ENCODE data around the gene RNF123.
"Not testable (repeated sequence)": the region's sequence is repeated elsewhere in the genome, so short reads cannot be mapped to it uniquely, and the experiment has no call there.

Gene RNF123

GRCh38 chr3:49747792-49748480 is 58.6 kb downstream of the RNF123 start:
- DNase-seq (ENCODE audit: low read depth, low spot score), result no peak

DNA sequence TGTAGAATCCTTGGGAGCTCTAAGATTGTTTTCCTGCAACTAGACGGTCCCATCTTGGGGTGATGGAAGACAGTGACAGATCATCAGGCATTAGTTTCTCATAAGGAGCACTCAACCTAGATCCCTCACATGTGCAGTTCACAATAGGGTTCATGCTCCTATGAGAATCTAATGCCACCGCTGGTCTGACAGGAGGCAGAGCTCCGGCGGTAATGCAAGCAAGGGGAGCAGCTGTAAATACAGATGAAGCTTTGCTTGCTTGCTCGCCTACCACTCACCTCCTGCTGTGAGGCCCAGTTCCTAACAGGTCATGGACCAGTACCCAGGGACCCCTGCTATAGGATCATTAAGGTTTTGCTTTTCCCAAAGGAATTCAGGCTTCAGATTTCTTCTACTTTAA is 59.5 kb downstream of the RNF123 start:
- not testable (repeated sequence) for DNase-seq (ENCODE audit: low read depth, low spot score)

DNA sequence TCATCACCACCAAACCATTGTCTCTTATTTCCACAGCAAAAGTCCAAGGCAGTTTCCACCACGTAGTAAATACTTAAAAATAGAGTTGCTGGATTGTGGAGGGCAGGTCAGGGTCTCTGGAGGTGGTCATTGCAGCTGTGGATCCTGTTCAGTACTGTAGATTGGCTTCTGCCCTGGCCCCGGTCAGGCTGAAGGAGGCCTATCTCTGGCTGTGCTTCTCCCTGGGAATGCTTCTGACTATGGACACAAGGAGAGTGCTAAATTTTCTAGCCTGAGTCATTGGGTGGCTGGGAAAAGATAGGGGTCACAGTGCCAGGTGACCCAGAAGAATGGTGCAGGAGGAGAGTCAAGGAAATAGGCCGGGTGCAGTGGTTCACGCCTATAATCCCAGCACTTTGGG is 60.7 kb downstream of the RNF123 start:
- no peak for DNase-seq (ENCODE audit: low read depth, low spot score)

DNA sequence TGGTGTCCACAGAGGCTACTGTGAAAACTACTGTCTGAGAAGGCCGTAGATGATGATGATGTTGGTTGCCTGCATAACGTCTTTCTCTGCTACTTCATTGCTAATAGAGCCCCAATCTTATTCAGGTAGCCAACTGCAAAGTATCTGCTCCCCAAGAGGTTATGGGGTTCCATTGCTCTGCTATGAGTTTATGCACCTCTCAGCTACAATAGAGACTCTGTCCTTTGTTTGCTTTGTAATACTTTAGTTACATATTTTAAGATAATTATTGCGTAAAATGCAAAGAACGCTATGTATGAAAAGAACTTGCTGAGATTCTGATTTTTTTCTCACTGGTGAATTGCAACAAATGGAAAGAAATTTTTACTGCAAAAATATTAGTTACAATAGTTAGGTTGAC is 62.1 kb downstream of the RNF123 start:
- DNase-seq (ENCODE audit: low read depth, low spot score), result no peak

DNA sequence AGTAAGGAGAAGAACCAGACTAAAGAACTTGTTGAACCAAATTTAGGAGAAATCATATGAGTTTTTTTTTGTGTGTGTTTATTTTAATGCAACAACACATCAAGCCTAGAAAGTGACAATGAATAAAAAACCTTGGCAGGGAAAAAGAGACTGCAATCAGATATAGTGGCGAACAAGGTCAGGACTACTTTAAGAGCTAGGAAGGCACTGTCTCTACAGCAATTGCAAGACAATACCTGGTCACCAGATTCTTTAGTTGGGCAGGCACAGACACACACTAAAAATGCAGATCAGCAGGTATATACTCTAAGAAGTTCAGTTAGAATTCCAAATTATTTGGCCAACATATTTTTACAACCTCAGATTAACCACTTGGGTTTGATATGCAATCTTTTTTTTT is 65.2 kb downstream of the RNF123 start:
- DNase-seq (ENCODE audit: low read depth, low spot score), result no peak

DNA sequence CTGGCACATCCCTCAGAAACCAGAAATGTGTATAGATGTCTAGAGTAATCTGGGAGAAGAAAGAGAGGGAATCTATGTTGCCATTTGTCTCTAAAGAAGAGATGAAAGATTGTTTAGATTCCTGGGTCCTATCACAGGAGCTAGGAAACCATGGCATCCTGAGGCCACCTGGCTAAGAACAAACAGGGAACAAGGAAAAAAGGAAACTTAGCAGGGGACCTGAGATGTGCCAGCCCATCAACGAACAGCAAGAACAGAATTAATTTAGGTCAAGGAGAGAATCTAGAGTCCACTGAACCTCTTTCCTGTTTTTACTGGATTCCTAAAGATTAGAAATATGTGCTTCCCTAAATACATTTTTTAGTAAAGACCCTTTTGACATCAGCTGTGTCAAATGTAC is 66.7 kb downstream of the RNF123 start:
- no peak for DNase-seq (ENCODE audit: low read depth, low spot score)

GRCh38 chr3:49757197-49757596 is 67.8 kb downstream of the RNF123 start:
- no peak for DNase-seq (ENCODE audit: low read depth, low spot score)

GRCh38 chr3:49759226-49759625 is 69.9 kb downstream of the RNF123 start:
- no peak for DNase-seq (ENCODE audit: low read depth, low spot score)

DNA sequence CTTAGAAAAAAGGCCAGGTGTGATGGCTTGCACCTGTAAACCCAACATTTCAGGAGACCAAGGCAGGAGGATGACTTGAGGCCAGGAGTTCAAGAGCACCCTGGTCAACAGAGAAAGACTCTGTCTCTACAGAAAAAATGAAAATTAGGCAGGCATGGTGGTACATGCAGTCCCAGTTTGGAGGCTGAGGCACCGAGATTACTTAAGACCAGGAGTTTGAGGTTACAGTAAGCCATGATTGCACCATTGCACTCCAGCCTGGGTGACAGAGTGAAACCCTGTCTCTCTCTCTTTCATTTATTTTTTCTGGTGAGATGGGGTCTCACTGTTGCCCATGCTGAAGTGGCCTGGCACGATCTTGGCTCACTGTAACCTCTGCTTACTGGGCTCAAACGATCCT is 72.3 kb downstream of the RNF123 start:
- DNase-seq (ENCODE audit: low read depth, low spot score), result no peak

DNA sequence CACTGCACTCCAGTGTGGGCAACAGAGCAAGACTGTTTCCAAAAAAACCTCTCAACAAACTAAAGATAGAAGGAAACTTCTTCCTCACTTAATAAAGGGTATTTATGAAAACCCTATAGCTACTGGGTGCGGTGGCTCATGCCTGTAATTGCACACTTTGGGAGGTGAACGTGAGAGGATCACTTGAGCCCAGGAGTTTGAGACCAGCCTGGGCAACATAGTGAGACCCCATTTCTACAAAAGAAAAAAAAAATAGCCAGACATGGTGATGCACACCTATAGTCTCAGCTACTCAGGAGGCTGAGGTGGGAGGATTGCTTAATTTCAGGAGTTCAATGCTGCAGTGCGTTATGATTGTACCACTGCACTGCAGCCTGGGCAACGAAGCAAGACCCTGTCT is 74.6 kb downstream of the RNF123 start:
- no peak for DNase-seq (ENCODE audit: low read depth, low spot score)

DNA sequence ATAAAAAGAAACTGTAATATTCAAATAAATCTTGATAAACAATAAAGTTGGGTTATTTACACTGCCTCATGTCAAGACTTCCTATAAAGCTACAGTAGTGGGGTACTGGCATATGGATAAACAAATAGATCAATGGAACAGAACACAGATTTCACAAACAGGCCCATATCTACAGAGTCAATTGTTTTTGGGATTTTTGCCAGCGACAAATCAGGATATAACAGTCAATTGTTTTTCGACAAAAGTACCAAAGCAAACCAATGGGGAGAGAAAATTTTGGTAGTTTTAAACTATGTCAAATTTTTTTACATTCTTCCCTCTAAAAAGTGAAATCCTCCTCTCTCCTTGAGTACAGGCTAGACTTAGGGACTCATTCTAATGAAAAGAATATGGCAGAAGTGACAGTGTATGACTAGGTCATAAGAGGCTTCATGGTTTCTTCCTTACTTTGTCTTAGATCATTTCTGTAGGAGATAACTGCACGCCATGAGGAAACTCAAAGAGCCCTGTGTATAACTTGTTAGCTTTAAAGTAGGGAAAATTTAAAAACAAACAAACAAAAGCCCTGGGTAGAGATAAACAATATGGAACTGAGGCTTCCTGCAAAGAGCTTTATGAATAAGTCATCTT is 80.0 kb downstream of the RNF123 start:
- no peak for DNase-seq (ENCODE audit: low read depth, low spot score)

DNA sequence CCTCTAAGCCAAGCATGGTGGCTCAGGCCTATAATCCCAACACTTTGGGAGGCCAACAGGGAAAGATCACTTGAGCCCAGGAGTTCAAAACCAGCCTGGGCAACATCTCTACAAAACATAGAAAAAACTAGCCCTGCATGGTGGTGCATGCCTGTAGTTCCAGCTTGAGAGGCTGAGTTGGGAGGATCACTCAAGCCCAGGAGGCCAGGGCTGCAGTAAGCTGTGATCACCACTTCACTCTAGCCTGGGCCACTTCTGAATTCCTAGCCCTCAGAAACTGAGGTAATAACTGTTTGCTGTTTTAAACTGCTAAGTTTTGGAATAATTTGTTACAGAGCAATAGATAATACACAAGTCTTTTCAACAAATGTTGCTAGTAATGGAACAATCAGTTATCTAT is 80.6 kb downstream of the RNF123 start:
- no peak for DNase-seq (ENCODE audit: low read depth, low spot score)
